Measurements from ENCODE around the gene VAMP1.
"Not testable (repeated sequence)": the region's sequence is repeated elsewhere in the genome, so short reads cannot be mapped to it uniquely, and the experiment has no call there.

The VAMP1 gene, protein sequence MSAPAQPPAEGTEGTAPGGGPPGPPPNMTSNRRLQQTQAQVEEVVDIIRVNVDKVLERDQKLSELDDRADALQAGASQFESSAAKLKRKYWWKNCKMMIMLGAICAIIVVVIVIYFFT

DNA sequence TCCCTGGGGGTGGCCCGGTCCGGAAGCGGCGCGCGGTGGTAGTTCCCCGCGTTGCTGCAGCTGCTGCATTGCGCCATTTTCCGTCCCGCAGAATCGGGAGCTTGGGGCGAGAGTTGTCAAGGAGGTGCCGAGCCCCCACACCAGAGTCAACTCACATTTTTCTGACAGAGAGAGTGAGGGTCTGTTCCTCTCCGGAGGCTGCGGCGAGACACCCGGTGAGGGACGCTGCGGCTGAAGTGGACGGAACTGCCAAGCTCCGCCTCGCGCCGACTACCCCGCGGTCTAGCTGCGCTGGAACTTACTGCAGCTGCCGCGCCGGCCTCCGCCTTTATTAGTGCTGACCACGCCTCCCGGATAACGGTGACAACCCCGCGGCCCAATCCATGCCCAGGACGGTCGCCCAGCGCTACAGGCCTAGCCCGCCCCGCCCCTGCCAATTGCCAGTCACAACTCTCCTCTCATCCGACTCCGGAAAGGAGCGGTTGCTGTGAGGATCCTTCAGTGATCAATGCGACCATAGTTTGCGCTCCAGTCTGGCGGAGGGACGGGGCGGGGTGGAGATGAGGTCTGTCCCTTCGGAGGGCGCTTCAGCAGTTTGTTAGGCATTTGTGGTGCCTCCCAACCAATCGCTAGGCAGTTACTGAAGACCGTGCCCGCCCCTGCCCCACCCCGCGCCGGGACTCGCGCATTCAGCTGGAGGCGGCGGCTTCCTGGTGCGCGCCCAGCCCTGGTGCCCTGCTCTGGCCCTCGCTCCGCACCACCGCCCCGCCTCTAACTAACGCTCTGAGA, at the start of gene VAMP1:
TSS of gene VAMP1 (minus strand) at position 303 of the 789 bp plus-strand sequence. CDS start at position 157, 146 bp downstream.
- peak; percentile 92 to 94 (median 94) for DNase-seq (ENCODE audit: low read depth in 2 of 3, low spot score in 2 of 3)

DNA sequence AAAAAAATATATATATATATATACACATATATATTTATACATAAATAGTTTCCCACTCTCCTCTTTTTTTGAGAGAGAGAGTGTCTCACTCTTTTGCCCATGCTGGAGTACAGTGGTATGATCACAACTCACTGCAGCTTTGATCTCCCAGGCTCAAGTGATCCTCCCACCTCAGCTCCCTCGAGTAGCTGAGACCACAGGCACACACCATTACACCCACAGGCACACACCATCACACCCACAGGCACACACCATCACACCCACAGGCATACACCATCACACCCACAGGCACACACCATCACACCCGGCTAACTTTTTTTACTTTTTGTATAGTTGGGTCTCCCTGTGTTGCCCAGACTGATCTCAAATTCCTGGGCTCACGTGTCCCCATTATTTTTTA, 49.7 kb upstream of the VAMP1 start:
- DNase-seq (ENCODE audit: low read depth in 2 of 3, low spot score in 2 of 3) = no peak

- no peak for DNase-seq (ENCODE audit: low read depth in 2 of 3, low spot score in 2 of 3)
These were observed 37.6 kb upstream of the VAMP1 start for GRCh38 chr12:6508087-6508486.

DNA sequence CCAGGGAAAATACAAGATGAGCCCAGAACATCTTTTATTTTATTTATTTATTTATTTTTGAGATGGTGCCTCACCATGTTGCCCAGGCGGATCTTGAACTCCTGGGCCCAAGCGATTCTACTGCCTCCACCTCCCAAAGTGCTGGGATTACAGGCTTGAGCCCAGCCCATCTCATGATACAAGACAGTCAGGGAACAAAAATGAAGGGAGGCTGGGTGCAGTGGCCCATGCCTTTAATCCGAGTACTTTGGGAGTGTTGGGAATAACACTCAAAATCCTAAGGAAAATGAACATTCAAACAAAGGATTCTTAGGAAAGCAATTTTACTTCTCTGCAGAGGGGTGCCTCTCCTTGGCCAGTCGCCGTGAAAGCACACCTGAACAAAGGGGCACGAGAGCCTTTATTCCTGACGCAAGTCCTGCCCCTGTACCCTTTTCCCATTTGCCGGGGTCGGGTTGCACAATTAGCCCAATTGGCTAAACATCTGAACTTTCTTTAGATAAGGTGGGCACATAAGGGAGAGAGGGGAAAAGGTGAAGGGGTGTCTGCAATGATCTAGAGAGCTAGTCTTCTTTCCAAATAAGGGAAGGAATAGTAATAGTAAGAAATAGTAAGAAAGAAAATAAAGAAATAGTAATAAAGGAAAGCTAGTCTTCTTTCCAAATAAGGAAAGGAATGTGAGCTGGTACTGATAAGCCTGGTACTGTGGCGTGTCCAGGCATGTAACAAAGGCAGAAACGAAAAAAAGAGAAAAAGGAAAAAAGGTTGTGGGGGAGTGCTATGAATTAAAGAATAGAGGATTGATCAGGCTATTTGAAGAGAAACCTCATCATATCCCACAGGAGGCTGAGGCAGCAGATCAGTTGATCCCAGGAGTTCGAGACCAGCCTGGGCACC, 36.9 kb upstream of the VAMP1 start:
- no peak for DNase-seq (ENCODE audit: low read depth in 2 of 3, low spot score in 2 of 3)

GRCh38 chr12:6500466-6500865, 30.0 kb upstream of the VAMP1 start:
- DNase-seq (ENCODE audit: low read depth in 2 of 3, low spot score in 2 of 3) = no peak

- not testable (repeated sequence) for DNase-seq (ENCODE audit: low read depth in 2 of 3, low spot score in 2 of 3)
These were observed 26.8 kb upstream of the VAMP1 start for GRCh38 chr12:6497291-6497690.

- no peak for DNase-seq (ENCODE audit: low read depth in 2 of 3, low spot score in 2 of 3)
These were observed 24.5 kb upstream of the VAMP1 start for GRCh38 chr12:6494968-6495367.

GRCh38 chr12:6494258-6494743, 23.8 kb upstream of the VAMP1 start:
- no peak for DNase-seq (ENCODE audit: low read depth in 2 of 3, low spot score in 2 of 3)

DNA sequence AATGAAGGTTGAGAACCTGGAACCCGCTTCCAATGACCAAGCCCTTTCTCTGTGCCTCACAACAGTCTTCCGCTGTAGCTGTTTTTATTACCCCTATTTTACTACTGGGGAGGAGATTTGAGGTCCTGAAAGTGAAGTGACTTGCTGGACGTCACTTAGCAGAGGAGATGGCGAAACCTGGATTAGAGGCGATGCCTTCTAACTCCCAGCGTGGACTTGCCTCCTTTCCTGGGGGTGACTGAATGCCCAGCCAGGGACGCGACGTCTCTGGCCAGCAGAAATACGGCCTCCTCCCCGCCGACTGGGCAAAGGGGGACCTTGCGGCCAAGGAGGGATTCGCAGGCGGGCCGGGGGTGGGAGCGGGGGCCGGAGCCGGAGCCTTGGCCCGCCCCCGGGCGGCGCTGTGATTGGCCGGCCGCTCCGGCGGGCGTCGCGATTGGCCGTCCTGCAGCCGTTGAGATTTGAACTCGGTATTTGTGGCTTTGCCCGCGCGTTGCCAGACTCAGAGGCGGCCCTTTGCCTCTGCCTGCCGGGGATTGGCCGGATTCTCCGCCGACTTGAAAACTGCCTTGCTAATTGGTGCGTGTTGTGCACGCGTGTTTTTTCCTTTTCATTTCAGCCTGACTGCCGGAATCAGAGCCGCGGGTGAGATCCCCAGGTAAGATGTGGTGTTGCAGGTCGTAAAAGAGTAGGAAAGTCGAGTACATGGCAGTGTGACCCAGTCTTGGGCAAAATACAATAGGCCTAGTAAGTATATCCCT, 23.2 kb upstream of the VAMP1 start, which contains the start of gene NCAPD2:
TSS of gene NCAPD2 (plus strand) at position 606 of the 761 bp plus-strand sequence. CDS start 997 bp downstream, outside the sequence.
- peak; percentile 66 to 93 (median 86) for DNase-seq (ENCODE audit: low read depth in 2 of 3, low spot score in 2 of 3)

DNA sequence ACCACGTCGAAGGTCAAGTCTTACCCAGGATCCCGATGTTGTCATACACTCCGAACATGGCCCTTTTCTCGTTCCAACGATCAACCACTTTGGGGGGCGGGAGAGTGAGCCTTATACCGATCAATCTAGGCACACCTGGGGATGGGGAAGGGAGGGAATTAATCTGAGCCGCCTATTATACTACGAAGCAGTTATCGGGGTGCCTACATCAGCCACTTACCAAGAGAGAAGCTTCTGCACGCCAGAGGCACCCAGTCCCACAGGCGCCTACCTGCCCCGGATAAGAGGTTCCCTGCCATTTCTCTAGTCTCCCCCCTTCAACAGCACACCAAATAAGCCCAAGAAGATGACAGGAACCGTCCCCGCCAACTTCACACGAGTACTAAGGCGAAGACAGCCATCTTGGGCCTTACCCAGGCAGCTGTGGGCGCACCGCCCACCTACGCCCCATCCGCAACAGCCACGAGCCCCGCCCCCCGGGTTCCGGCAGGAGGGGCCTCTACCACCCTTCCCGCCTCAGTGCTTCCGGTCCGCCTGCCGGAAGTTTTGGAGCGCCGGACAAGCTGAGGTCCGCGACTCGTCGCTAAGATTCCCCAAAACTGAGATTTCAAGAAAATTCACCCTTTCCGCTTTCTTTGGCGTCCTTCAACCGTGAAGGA, 22.5 kb upstream of the VAMP1 start, which contains the start of gene MRPL51:
TSS of gene MRPL51 (minus strand) at position 425 of the 659 bp plus-strand sequence. CDS start at position 299, 126 bp downstream.
- peak; percentile 94 to 96 (median 96) for DNase-seq (ENCODE audit: low read depth in 2 of 3, low spot score in 2 of 3)

DNA sequence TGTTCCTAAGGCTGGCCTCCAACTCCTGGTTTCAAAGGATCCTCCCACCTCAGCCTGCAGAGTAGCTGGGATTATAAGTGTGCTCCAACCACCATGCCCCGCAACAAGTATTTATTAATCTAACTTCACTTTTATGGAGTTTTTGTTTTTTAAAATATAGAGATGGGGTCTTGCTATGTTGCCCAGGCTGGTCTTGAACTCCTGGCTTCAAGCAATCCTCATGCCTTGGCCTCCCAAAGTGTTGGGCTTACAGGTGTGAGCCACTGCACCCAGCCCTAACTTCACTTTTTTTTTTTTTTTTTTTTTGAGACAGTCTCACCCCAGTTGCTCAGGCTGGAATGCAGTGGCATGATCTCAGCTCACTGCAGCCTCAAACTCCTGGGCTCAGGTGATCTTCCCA, 20.2 kb upstream of the VAMP1 start:
- DNase-seq (ENCODE audit: low read depth in 2 of 3, low spot score in 2 of 3) = not testable (repeated sequence)

GRCh38 chr12:6489449-6489848, 19.0 kb upstream of the VAMP1 start:
- DNase-seq (ENCODE audit: low read depth in 2 of 3, low spot score in 2 of 3) = no peak

DNA sequence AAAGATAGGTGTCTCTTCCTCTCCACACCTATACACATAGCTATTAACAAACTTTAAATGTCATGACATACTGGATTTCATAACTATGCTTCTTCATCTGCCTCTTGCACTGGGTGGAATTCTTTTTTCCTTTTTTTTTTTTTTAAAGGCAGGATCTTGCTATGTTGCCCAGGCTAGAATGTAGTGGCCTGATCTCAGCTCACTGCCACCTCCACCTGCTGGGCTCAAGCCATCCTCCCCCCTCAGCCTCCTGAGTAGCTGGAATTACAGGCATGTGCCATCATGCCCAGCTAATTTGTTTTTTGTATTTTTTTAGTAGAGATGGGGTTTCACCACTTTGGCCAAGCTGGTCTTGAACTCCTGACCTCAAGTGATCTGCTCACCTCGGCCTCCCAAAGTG, 17.8 kb upstream of the VAMP1 start:
- no peak for DNase-seq (ENCODE audit: low read depth in 2 of 3, low spot score in 2 of 3)

DNA sequence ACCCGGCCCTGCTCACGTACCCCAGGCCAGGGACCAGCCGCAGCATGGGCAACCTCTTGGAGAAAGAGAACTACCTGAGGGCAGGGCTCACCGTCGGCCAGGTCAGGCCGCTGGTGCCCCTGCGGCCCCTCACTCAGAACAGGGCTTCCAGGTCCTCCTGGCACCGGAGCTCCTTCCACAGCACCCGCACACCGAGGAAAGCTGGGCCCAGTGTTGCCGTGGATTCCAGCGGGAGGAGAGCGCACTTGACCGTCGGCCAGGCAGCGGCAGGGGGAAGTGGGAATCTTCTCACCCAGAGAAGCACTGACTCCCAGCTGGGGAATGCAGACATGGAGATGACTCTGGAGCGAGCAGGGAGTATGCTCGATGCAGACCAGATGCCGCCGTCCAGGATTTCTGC, 7.9 kb upstream of the VAMP1 start:
- DNase-seq (ENCODE audit: low read depth in 2 of 3, low spot score in 2 of 3) = no peak

DNA sequence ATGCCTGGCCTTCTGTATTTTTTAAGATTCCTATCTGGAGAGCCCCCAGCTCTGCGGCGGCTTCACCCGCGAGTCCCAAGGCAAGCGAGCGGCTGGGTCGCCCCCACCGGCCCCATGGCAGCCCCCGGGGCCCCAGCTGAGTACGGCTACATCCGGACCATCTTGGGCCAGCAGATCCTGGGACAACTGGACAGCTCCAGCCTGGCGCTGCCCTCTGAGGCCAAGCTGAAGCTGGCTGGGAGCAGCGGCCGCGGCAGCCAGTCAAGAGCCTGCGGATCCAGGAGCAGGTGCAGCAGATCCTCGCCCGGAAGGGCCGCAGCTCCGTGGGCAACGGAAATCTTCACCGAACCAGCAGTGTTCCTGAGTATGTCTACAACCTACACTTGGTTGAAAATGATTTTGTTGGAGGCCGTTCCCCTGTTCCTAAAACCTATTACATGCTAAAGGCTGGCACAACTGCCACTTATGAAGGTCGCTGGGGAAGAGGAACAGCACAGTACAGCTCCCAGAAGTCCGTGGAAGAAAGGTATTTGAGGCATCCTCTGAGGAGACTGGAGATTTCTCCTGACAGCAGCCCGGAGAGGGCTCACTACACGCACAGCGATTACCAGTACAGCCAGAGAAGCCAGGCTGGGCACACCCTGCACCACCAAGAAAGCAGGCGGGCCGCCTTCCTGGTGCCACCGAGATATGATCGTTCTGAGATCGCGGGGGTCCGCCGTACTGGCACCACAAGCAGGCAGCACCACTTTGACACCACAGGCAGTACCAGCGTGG, 7.3 kb upstream of the VAMP1 start:
- DNase-seq (ENCODE audit: low read depth in 2 of 3, low spot score in 2 of 3) = not testable (repeated sequence)

- no peak for DNase-seq (ENCODE audit: low read depth in 2 of 3, low spot score in 2 of 3)
These were observed 6.0 kb upstream of the VAMP1 start for GRCh38 chr12:6476489-6476888.

- DNase-seq (ENCODE audit: low read depth in 2 of 3, low spot score in 2 of 3) = not testable (repeated sequence)
These were observed 4.9 kb upstream of the VAMP1 start for GRCh38 chr12:6475233-6475975.

DNA sequence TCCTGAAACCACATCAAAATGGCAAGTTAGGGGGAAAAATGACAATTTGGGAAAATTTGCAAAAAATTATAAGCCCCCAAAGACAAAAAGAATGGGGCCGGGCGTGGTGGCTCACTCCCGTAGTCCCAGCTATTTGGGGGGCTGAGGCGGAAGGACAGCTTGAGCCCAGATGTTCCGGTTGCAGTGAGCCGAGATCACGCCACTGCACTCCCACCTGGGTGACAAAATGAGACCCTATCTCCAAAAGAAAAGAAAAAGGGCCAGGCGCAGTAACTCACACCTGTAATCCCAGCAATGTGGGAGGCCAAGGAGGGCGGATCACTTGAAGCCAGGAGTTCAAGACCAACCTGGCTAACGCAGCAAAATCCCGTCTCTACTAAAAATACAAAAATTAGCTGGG, 2.0 kb upstream of the VAMP1 start:
- DNase-seq (ENCODE audit: low read depth in 2 of 3, low spot score in 2 of 3) = no peak

GRCh38 chr12:6471989-6472360, 1.5 kb upstream of the VAMP1 start:
- no peak for DNase-seq (ENCODE audit: low read depth in 2 of 3, low spot score in 2 of 3)
